OCI-LY3 (cell line): Measurements from ENCODE around the gene CNTN1.

Source experiments
- CTCF ChIP-seq: fragments of 200-600, 300-600 bp; sonication (generic); IDR thresholded peaks from 2 replicates; pipeline ENCODE4 v1.5.1; 2014; ENCODE audit warnings: antibody characterized with exemption, low read length, low read depth
- EZH2phosphoT487 ChIP-seq: fragments of 200-600 bp; shearing (Covaris generic); IDR thresholded peaks from 2 replicates; pipeline ENCODE4 v1.6.1; 2018; ENCODE audit warnings: antibody characterized with exemption, mixed run types, low read depth

DNA sequence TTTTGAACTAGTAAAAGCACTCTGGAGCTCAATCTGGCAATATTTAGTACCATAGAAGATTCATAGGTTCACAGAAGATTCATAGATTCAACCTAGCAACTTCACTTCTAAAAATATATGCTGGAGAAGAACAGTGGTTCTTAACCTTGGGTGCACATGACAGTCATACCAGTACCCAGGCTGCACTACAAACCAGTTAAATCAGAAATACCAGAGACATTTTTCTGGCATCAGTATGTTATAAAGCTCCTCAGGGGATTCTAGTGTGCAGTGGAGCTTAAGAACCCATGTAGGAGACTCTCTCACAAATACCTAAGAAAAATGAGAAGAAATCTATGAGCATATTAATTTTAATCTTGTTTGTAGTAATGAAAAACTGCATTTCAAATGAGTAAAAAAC is 46.6 kb downstream of the CNTN1 start:
- TF ChIP-seq CTCF (no peak), EZH2phosphoT487 (no peak)
